Naive thymus-derived CD4-positive, alpha-beta T cell (primary cell): ENCODE measurements around the gene CMIP. TPM values are rescaled to one million over a fixed set of nuclear protein-coding genes. Genes with fewer than 3 reads are reported as not detected.

Experiments used
- ATAC-seq: fragments of 150-1000 bp; cut with Tn5 transposase; 2 replicates; pipeline ENCODE4 v1.10.0; 2021; ENCODE audit warnings: mild to moderate bottlenecking, moderate library complexity
- CTCF ChIA-PET: fragments of 350-600 bp; sonication (Branson Sonifier 250); formaldehyde crosslinking; loops from one replicate; lab custom pipeline; 2021; ENCODE audit warnings: antibody characterized with exemption; lab: Charles Lee
- POLR2A ChIA-PET: fragments of 350-600 bp; sonication (Branson Sonifier 250); formaldehyde crosslinking; loops from one replicate; lab custom pipeline; 2021; ENCODE audit warnings: antibody characterized with exemption, inconsistent platforms; lab: Charles Lee
- DNase-seq, 9 donors: peaks; one replicate each; pipeline versions ENCODE4 v3.0.0 to v3.0.0-alpha.2; 2020 to 2022; ENCODE audit warnings: mixed read lengths in 1 of 9
- H3K27ac ChIP-seq: one replicate; pipeline ENCODE4 v1.7.0; 2013; ENCODE audit warnings: mild to moderate bottlenecking, low read depth, low read length, moderate library complexity
- H3K27me3 ChIP-seq, 2 donors: one replicate each; pipeline ENCODE4 v1.7.0; 2013; ENCODE audit warnings: low read length in 2 of 2, mild to moderate bottlenecking in 2 of 2, moderate library complexity in 2 of 2; ENCODE audit not compliant: control insufficient read depth in 2 of 2, insufficient read depth in 2 of 2
- H3K36me3 ChIP-seq, 3 experiments: 1 replicate in 2 of 3; 2 replicates in 1 of 3; pipeline ENCODE4 v1.7.0; 2013; ENCODE audit warnings: low read length in 3 of 3, mild to moderate bottlenecking in 3 of 3, moderate library complexity in 1 of 3; ENCODE audit not compliant: insufficient read depth in 3 of 3, control insufficient read depth in 2 of 3
- H3K4me1 ChIP-seq, 2 donors: one replicate each; pipeline ENCODE4 v1.7.0; 2013; ENCODE audit warnings: low read length in 2 of 2, mild to moderate bottlenecking in 2 of 2, moderate library complexity in 1 of 2; ENCODE audit not compliant: control insufficient read depth in 2 of 2, insufficient read depth in 2 of 2
- H3K4me3 ChIP-seq: 2 replicates; pipeline ENCODE4 v1.7.0; 2013; ENCODE audit warnings: mild to moderate bottlenecking, low read length
- H3K9me3 ChIP-seq, 3 experiments: 1 replicate in 2 of 3; 2 replicates in 1 of 3; pipeline ENCODE4 v1.7.0; 2013; ENCODE audit warnings: low read length in 3 of 3; ENCODE audit not compliant: control insufficient read depth in 2 of 3
- H3K27ac Mint-ChIP-seq, 9 donors: one replicate each; pipeline ENCODE4 v1.8.0; 2020 to 2022; ENCODE audit warnings: mixed read lengths in 9 of 9, mild to moderate bottlenecking in 8 of 9, moderate library complexity in 5 of 9, inconsistent platforms in 2 of 9
- H3K27me3 Mint-ChIP-seq, 5 donors: one replicate each; pipeline ENCODE4 v1.8.0; 2021 to 2022; ENCODE audit warnings: mixed read lengths in 5 of 5, mild to moderate bottlenecking in 1 of 5
- H3K36me3 Mint-ChIP-seq, 5 donors: one replicate each; pipeline ENCODE4 v1.8.0; 2020 to 2022; ENCODE audit warnings: mixed read lengths in 5 of 5, mild to moderate bottlenecking in 3 of 5, inconsistent platforms in 1 of 5
- H3K4me1 Mint-ChIP-seq, 7 donors: one replicate each; pipeline ENCODE4 v1.8.0; 2020 to 2022; ENCODE audit warnings: mixed read lengths in 7 of 7, mild to moderate bottlenecking in 3 of 7, inconsistent platforms in 1 of 7
- H3K4me3 Mint-ChIP-seq, 10 donors: one replicate each; pipeline ENCODE4 v1.8.0; 2020 to 2022; ENCODE audit warnings: mild to moderate bottlenecking in 10 of 10, mixed read lengths in 10 of 10, moderate library complexity in 6 of 10, inconsistent platforms in 2 of 10
- H3K9me3 Mint-ChIP-seq, 11 donors: one replicate each; pipeline ENCODE4 v1.8.0; 2020 to 2022; ENCODE audit warnings: mixed read lengths in 11 of 11, mild to moderate bottlenecking in 4 of 11, inconsistent platforms in 1 of 11, moderate library complexity in 1 of 11
- intact Hi-C, 2 donors: fragments of 100-400 bp; cut with micrococcal nuclease; formaldehyde crosslinking; loops; one replicate each; pipeline ENCODE4 v1.15.1; 2023
- polyA plus RNA-seq, 2 donors: library from polyadenylated mRNA; unstranded; fragments of 300-500 nt; fragmentation: Illumina TruSeq; gene quantifications; one replicate each; pipeline ENCODE4 v1.2.3, GENCODE V29; 2021
- total RNA-seq, 6 experiments: library from RNA in 5 of 6; stranded (reverse) in 5 of 6; gene quantifications; 1 replicate in 5 of 6; 2 replicates in 1 of 6; pipeline ENCODE4 v1.2.3 and lab custom pipeline; 2021 to 2026

CMIP gene
- total and polyA plus RNA-seq, 7 experiments from 2014 or later: 0.66 to 75.4 (median 34.3) TPM

DNA sequence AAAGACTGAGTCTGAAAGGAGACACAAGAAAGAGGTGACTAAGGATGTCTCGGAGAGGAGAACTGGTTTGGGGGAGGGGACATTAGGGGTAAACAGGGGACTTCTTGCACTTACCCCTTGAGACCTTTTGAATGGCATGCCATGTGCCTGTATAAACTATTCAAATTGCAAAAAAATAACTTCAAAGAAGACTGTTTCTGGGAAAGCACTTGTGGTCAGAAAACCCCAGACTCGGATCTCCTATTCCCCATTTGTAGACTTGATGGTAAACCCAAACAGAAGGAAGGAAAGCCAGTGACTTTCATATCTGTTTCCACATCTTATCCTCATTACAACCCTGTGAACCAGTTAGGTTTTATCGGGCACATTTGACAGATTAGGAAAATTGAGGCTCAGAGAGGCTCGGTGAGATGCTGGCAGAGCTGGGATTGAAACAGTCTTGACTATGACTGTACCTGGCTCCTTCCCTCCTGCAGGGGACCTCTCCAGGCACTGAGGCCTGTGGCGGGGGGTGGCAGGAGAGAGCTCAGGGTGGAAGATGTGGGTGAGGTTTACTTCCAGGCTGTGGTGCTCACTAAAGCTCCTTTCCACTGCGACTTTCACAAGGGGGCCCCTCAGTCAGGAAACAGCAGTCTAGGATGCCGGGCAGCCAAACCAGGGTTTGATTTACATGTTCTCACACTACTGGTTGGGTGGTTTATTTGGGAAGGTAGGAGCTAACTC lies 304.0 kb downstream of the CMIP start:
- H3K27me3 Mint-ChIP-seq: peaks cover 0 to 6% (median 0%) of the 10 kb centered on the region in 5 donors
- H3K27ac Mint-ChIP-seq: peak overlapping the region in 1 of 9 donors; percentile 42
- intact Hi-C loops: loop anchor here (5.0 kb wide), 4 partner anchors 124 to 671 kb away; partner anchors contain the start of genes C16orf46 (in 1 of the 2), GCSH (in 1 of the 2) and MPHOSPH6 (in 1 of the 2)
- peaks cover 6 to 33% (median 10%) of the 10 kb centered on the region in 7 donors for H3K4me1 Mint-ChIP-seq
- H3K4me3 Mint-ChIP-seq: peak overlapping the region in 1 of 10 donors; percentile 45
- H3K9me3 Mint-ChIP-seq: peaks cover 0 to 3% (median 0%) of the 10 kb centered on the region in 11 donors
- Histone ChIP-seq H3K4me3 (no peak overlapping the region), H3K36me3 (no peaks in the 10 kb centered on the region), H3K4me1 (peaks cover 4 to 10% of the 10 kb centered on the region in 2 donors), H3K27me3 (no peaks in the 10 kb centered on the region), H3K9me3 (no peaks in the 10 kb centered on the region), H3K27ac (no peak overlapping the region)
- POLR2A ChIA-PET: no interaction called here
- H3K36me3 Mint-ChIP-seq: peaks cover 0 to 4% (median 0%) of the 10 kb centered on the region in 5 donors
- ATAC-seq (no peak), DNase-seq (no peak)
- CTCF ChIA-PET: no interaction called here

DNA sequence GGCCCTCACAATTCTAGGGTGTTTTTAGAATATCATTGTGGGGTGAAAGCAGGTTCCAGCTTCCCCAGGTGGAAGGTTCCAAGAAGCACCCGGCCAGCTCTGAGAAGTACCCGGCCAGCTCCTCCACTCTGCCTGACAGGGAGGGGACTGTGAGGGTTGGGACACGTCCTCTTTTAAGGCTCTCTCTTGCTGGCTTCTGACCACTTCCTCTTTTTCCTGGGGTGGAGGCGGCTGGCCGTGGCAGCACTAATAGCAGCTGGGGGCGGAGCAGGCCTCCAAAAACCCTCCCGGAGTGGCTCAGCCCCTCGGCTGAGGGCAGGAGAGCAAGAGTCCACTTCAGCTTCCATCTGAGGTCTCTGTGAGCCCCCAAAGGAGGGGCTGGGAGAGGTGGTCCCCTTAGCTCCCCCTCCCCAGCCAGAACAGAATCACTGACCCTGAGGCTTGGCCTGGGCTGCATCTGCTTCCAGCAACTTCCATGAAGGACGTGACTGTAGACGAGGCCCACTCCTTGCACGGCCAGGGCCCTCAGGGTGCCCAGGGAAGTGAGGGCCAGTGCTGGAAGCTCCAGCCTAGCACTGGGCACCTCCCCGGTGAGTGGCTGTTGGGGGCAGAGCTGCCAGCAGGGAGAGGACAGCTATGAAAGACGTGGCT lies 307.7 kb downstream of the CMIP start:
- Histone ChIP-seq H3K9me3 (no peaks in the 10 kb centered on the region), H3K4me1 (no peaks in the 10 kb centered on the region), H3K27me3 (no peaks in the 10 kb centered on the region), H3K27ac (no peak overlapping the region), H3K36me3 (no peaks in the 10 kb centered on the region), H3K4me3 (no peak overlapping the region)
- Mint-ChIP-seq H3K4me3 (no peak overlapping the region), H3K36me3 (no peaks in the 10 kb centered on the region), H3K27ac (no peak overlapping the region), H3K9me3 (peaks cover 0 to 2% (median 0%) of the 10 kb centered on the region in 11 donors), H3K27me3 (peaks cover 0 to 7% (median 5%) of the 10 kb centered on the region in 5 donors), H3K4me1 (peaks cover 0 to 32% (median 0%) of the 10 kb centered on the region in 7 donors)
- intact Hi-C loops: no loop called here
- ATAC-seq (peak; percentile 94), DNase-seq (no peak)
- POLR2A ChIA-PET: no interaction called here
- CTCF ChIA-PET: interaction anchor here (1.2 kb wide), 1 partner anchor 14 kb away, joined by 6 read pairs; no protein-coding TSS in a partner anchor

DNA sequence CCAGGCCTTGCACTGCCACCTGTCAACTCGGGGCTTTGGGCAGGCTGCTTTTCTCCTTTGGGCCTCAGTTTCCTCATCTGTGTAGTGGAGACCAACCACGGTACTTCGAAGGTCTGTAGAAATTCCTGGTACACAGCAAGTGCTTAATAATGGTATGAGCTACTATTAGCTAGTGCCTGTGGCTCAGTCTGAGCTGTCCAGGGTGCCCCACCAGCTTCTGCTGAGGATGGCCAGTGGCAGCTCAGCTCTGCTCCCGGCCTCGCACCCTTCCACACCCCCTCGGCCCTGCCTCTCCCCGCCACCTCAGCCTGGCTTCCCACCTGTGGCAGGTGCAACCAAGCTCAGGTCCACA lies 308.2 kb downstream of the CMIP start:
- H3K4me1 ChIP-seq: no peaks in the 10 kb centered on the region
- intact Hi-C loops: no loop called here
- H3K4me3 Mint-ChIP-seq: no peak overlapping the region
- H3K27ac Mint-ChIP-seq: peak overlapping the region in 1 of 9 donors; percentile 55
- H3K4me1 Mint-ChIP-seq: peaks cover 0 to 36% (median 0%) of the 10 kb centered on the region in 7 donors
- ChIA-PET CTCF (interaction anchor here (1.2 kb wide), 1 partner anchor 15 kb away, joined by 6 read pairs; no protein-coding TSS in a partner anchor), POLR2A (no interaction called here)
- H3K9me3 ChIP-seq: no peaks in the 10 kb centered on the region
- no peak overlapping the region for H3K27ac ChIP-seq
- H3K27me3 ChIP-seq: no peaks in the 10 kb centered on the region
- H3K9me3 Mint-ChIP-seq: peaks cover 0 to 2% (median 0%) of the 10 kb centered on the region in 11 donors
- DNase-seq (no peak), ATAC-seq (no peak)
- peaks cover 0 to 7% (median 5%) of the 10 kb centered on the region in 5 donors for H3K27me3 Mint-ChIP-seq
- H3K4me3 ChIP-seq: no peak overlapping the region
- no peaks in the 10 kb centered on the region for H3K36me3 Mint-ChIP-seq
- no peaks in the 10 kb centered on the region for H3K36me3 ChIP-seq

DNA sequence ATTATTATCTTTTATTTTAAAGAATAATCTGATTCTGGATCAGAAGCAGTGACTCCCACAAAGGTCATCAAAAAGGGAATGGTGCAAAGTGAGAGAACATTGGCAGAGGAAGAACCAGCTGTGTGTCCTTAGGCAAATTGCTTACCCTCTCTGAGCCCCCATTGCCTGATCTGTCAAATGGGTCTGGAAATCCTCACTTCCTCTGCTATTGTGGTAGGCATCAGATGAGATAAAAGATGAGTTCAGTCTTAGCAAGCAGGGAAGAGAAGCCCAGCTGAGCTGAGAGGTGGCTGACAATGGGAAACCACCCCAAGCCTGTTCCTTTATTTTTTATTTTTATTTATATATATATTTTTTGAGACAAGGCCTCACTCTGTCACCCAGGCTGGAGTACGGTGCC lies 310.2 kb downstream of the CMIP start:
- no peak overlapping the region for H3K27ac Mint-ChIP-seq
- ATAC-seq (no peak), DNase-seq (no peak)
- peaks cover 0 to 2% (median 0%) of the 10 kb centered on the region in 11 donors for H3K9me3 Mint-ChIP-seq
- H3K4me3 Mint-ChIP-seq: no peak overlapping the region
- ChIA-PET CTCF (interaction anchor here (0.9 kb wide), 1 partner anchor 351 kb away, joined by 4 read pairs; no protein-coding TSS in a partner anchor), POLR2A (no interaction called here)
- no peaks in the 10 kb centered on the region for H3K36me3 Mint-ChIP-seq
- no peaks in the 10 kb centered on the region for H3K27me3 ChIP-seq
- H3K36me3 ChIP-seq: no peaks in the 10 kb centered on the region
- no peak overlapping the region for H3K4me3 ChIP-seq
- peaks cover 0 to 18% (median 0%) of the 10 kb centered on the region in 7 donors for H3K4me1 Mint-ChIP-seq
- H3K4me1 ChIP-seq: no peaks in the 10 kb centered on the region
- no peak overlapping the region for H3K27ac ChIP-seq
- H3K27me3 Mint-ChIP-seq: peaks cover 0 to 7% (median 3%) of the 10 kb centered on the region in 5 donors
- intact Hi-C loops: no loop called here
- no peaks in the 10 kb centered on the region for H3K9me3 ChIP-seq

DNA sequence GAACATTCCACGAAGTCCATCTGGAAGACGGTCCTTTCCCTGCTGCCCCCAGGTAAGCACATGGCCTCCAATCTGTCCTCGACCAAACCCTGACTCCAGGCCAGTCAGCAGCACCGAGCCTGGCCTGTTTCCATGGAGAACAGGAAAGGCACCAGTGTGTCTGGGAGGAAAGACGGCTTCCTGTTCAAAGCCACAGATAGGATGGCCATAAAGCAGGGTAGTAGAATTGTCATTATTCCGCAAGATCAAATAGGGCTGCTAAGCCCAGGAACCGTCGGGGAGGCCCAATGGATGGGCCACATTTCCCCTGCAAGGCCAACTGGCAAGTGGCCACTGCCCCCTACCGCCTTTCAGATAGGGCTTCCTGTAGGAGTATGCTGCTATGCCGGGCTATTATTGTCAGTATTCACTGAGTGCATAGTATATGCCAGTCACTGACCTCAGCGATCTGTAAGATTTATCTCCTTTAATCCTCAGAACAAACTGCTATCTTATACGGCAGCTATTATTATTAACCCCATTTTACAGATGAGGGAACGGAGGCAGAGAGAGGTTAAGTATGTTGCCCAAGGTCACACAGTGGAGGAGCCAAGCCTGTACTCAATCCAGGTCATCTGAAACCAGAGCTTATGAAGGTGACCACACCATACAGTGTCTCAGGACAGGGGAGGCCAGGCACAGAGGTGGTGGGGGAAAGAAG lies 311.5 kb downstream of the CMIP start:
- H3K36me3 ChIP-seq: no peaks in the 10 kb centered on the region
- intact Hi-C loops: no loop called here

More for the DNA sequence above, 311.5 kb downstream of the CMIP start:
- H3K4me1 ChIP-seq: no peaks in the 10 kb centered on the region
- no peak overlapping the region for H3K27ac Mint-ChIP-seq
- H3K27ac ChIP-seq: no peak overlapping the region
- DNase-seq (no peak), ATAC-seq (peak; percentile 19)
- peaks cover 0 to 7% (median 0%) of the 10 kb centered on the region in 5 donors for H3K27me3 Mint-ChIP-seq
- ChIA-PET POLR2A (interaction anchor here (0.5 kb wide), 1 partner anchor 763 kb away, joined by 3 read pairs; no protein-coding TSS in a partner anchor), CTCF (interaction anchor here (0.6 to 0.9 kb wide), 2 partner anchors 352 to 495 kb away, joined by 4 to 7 read pairs; no protein-coding TSS in a partner anchor)
- H3K9me3 ChIP-seq: no peaks in the 10 kb centered on the region
- H3K4me3 Mint-ChIP-seq: no peak overlapping the region
- H3K27me3 ChIP-seq: no peaks in the 10 kb centered on the region
- peaks cover 0 to 2% (median 0%) of the 10 kb centered on the region in 11 donors for H3K9me3 Mint-ChIP-seq
- H3K36me3 Mint-ChIP-seq: no peaks in the 10 kb centered on the region
- peaks cover 0 to 18% (median 0%) of the 10 kb centered on the region in 7 donors for H3K4me1 Mint-ChIP-seq
- no peak overlapping the region for H3K4me3 ChIP-seq
